NCI-H146 treated with DMSO at 0.1 percent for 48 hours (cell line): Measurements from ENCODE around the gene SYT8.

Experiments used
- DNase-seq: peaks from one replicate; lab custom pipeline; 2025; ENCODE audit not compliant: unreplicated experiment; lab: John Stamatoyannopoulos, UW

Gene SYT8

DNA sequence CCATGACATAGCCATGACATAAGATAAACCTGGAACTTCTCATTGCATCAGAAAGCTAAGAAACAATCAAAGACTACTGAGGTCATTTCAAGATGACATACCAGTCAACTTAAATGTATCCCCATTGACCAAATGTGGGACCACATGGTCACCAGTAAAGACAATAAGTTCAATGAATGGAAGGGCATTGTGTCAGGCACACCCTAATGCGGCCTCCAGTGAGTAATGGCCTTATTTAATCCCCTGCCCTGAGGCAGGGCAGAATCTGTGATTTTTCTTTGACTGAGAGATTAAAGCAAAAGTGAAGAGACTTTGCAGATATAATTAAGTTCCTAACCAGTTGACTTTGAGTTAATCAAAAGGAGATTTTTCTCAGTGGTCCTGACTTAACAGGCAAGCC lies 17.3 kb upstream of the SYT8 start:
- DNase-seq: no peak

- DNase-seq: no peak
Observed at GRCh38 chr11:1819074-1819473, 15.7 kb upstream of the SYT8 start.

GRCh38 chr11:1820463-1821325 lies 14.1 kb upstream of the SYT8 start:
- no peak for DNase-seq

GRCh38 chr11:1821562-1821961 lies 13.2 kb upstream of the SYT8 start:
- no peak for DNase-seq

GRCh38 chr11:1822648-1823375 lies 12.0 kb upstream of the SYT8 start:
- DNase-seq: no peak

DNA sequence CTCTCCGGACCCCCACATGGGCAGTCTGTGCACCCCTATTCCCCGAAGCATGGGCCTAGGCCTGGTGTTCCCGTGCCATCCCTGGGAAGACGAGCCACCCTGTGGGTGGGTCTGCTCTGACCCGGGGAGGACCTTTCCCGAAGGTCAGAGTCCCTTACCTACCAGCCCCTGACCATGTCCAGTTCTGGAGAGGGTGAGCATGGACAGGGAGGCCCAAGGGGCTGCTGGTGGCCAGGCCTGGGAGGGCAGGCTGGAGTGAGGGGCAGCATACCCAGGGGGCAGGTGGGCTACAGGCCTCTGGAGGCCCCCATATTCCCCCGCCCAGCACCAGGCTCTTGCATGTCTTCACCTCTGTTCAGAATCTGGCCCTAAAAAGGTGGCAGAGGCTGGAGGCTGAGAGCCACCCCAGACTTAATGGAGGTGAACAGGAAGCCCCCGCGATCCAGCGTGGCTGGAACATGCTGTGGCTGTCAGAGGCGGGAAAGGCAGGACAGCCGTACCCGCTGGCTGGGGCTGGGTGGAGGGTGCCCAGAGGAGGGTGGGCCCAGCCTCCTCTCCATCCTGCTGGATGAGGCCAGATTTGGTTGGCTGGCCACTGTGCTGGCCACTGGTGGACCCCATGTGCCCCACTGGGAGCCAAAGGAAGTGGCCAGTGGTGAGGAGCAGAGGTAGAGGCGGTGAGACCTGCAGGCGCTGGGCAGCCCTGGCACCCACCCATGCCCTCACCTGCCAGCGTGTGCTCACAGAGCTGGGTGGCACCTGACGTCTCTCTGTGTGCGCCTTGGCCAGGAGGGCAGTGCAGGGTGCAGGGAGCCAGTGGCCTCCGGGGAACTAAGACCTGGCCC lies 11.2 kb upstream of the SYT8 start:
- DNase-seq: no peak

DNA sequence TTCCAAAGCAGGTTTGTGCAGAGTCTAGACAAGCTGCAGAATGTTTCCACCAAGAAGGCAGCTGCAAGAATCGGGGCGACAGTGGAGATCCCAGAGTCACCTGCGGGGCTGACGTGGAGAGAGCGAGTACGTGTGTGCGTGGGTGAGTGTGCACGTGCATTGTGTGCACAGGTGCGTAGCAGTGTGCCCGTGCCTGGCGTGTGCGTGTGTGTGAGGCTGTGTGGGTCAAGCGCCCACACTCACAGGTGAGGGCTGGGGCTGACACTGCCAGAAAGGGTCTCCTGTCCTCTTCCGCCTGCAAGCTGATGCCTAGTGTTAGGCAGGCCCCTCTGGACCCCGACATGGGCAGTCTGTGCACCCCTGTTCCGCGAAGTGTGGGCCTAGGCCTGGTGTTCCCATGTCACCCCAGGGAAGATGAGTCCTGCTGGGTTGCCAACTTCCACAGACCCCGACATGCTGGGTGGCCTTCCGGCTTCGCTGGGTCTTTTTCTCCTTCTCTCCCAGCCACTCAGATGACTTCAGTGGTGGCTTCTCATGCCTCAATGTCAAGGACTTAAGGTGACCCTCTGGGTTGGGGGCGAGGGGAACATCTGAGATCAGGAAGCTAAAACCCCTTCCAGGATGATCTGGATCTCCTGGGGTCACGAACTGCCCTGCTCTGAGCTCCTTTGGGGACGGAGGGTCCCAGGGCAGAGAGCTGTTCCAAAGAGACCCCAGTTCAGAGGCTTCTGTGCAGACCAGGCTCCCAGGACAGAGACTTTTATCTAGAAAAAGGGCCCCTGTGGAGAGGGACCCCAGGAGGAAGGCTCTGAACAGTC lies 10.4 kb upstream of the SYT8 start:
- no peak for DNase-seq

DNA sequence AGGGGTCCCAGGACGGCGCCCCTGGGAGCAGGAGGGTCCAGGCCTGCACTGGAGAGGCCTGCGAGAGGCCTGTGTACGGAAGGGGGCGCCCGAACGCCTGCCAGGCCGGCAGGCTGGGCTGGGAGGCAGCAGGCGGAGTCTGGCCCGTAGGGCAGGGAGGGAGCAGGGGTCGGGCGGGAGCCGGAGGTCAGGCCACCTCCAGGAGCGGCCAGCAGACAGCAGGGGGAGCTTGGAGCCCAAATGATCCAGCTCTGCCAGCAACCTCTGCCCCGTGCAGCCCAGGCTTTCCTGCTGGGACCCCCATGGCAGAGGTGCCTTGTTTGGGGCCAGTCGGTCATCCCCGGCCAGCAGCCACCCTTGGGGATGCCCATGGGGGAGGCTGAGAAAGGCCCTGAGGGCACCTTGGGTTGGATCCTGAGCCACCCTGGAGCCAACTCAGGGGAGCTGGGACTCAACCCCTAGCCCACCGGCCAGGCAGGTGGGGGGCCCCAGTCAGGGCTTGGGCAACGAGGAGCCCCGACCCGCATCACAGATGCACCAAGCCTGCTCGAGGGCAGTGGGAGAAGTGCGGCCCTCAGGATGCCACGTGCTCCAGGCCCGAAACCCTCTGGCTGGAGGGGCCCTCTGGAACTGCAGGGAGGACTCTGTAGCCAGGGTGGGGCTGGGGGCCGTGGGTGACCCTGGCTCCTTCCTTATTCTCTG lies 9.6 kb upstream of the SYT8 start:
- DNase-seq: no peak

GRCh38 chr11:1825785-1826451 lies 8.9 kb upstream of the SYT8 start:
- no peak for DNase-seq

DNA sequence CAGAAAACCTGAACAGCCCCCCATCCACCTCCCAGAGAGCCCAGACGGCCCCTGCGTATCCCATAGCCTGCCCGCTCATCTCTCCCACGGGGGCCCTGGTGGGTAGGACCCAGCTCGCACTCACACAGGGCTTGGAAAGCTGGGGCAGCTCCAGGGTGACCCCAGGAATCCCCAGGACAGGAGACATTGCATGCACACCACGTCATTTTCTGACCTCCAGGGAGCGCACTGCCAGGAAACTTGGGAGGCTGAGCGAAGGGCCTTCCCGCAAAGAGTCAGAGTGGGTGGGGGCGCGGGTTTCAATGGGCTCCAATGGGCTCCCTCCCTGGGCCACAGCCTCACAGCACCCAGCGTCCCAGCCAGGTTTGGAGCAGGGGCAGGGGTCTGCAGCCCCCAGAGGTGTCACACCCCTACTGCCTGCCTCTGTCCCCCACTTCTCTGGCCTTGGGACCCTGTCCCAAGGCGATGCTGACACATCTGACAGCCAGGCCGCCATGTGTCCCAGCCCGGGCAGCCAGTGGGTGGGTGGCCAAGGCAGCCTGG lies 8.2 kb upstream of the SYT8 start:
- DNase-seq: no peak

GRCh38 chr11:1827095-1827813 lies 7.5 kb upstream of the SYT8 start:
- DNase-seq: no peak

GRCh38 chr11:1827931-1828330 lies 6.9 kb upstream of the SYT8 start:
- no peak for DNase-seq

DNA sequence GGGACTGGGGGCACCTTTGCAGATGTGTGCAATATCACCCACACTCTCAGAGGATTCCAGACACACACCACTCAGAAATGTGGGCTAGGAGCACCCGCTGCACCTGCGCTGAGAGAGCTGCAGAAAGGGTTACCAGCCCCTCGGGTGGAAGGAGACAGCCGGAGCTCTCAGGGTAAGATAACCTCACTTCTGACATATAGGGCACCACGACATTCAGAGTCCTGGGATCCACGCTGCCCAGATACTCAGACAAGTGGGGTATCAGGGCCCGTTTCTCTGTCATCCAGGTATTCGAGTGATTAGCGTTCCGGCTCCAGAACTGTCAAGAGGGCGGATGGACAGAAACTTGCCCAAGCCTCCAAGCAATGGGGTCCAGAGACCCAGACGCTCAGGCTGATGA lies 6.2 kb upstream of the SYT8 start:
- no peak for DNase-seq

DNA sequence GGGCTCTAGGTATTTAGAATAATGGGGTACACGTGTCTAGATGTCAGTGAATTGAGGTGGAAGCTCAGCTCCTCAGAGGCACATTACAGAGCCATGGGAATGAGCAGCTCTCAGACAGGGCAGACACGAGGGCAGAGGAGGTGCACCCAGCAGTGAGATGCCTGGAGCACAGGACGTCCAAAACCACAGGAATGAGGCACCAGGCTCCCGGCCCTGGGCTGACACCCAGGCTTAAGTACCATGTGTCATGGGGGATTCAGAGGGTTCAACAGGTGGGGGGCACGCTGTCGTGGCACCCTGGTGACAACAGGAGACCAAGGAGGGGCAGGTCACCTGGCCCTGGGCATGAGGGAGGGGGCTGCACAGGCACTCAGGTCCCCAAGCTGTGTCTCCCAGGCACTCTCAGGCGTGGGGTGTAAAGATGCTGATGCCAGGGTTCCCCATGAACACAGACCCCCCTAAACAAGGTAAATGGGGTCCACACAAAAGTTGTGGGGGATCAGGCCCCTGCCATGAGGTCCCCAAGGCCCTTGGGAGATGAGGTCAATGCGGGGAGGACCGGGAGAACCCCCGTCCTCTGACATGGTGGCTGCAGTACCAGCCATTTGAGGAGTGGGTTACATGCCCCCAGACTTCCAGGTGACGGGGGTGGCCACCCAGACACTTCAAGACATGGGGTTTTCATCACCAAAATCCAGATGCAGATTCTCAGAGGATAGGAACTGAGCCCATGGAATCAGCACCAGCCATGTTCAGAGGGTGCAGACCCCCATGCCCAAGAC lies 5.6 kb upstream of the SYT8 start:
- DNase-seq: no peak

GRCh38 chr11:1830004-1830321 lies 4.8 kb upstream of the SYT8 start:
- DNase-seq: no peak

GRCh38 chr11:1830322-1831223 lies 4.2 kb upstream of the SYT8 start:
- DNase-seq: no peak
